Inferior parietal cortex (tissue), 1 donor: ENCODE measurements around the gene DENND11.
"Not testable (repeated sequence)": the region's sequence is repeated elsewhere in the genome, so short reads cannot be mapped to it uniquely, and the experiment has no call there.

Experiments
- DNase-seq: peaks from one replicate; pipeline ENCODE4 v3.0.0-alpha.2; 2016; ENCODE audit errors: extremely low spot score

DENND11 gene

DNA sequence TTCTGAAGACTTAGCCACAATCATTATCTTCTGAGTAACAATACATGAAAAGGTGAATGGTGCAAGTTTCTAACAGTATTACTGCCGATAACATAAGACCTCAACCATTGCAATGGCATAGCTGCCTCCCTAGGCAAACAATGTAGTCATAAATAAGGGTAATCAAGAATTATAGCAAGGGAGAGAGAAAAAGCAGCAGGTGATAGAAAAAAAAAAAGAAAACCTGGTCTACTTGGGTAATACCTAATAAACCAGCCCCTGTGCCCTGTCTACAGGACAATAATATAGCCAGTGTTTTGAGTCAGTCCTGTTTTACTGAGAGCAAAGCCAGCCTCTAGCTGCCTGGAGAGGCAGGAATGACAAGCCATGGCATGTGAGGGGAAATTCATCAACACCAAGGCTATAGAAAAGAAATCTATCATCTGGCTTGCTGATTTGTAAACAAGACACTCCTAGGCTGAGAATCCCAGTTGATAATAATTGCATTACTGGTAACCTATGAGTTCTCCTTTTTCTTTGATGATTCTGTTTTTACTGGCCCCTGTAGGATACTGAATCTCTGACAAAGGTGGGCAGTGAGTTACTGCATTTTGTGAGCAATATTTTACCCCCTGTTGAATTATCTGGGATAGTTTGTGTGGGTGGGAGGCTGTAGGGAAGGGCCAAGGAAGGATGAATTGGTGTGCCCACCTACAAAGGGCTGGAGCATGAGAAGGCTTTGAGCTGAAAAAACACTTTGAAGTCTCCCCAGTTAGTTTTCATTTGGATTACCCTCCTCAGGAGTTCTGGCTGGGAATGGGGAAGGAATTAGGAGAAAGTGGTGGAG lies 4.5 kb upstream of the DENND11 start:
- DNase-seq = no peak

DNA sequence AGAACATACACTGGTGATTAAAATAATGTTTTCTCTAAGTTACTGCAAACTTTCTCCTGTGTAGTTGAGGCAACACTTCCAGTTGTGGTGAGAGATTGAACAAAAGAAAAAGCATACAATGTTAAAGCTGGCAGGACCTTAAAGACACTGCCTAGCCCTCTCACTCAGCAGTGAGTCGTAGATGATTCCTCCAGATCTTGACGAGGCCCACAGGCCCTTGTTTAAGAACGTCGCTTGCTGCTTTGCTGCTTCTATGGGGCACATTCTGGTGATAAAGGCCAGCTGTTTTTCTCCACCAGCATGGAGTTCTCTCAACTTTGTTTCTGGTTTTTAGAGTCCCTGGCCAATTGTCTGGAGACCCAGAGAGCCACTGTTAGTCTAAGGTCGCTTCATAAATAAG lies 2.8 kb upstream of the DENND11 start:
- DNase-seq = no peak

DNA sequence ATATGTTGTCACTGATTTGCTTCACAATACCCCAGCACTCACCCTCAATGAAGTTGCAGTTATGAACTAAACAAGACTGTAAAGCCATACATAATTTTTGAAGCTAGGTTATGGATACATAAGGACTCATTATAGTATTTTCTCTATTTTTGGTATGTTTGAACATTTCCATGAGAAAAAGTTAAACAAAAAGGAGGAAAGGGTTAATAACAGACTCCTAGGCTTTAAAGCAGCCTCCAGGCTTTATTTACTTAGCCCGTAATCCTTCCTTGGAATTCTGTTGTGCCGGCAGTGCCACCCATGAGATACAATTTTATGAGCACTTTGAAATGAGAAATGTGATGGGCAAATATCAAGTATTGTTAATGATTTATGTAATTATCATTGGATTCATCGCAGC lies 2.1 kb upstream of the DENND11 start:
- no peak for DNase-seq

DNA sequence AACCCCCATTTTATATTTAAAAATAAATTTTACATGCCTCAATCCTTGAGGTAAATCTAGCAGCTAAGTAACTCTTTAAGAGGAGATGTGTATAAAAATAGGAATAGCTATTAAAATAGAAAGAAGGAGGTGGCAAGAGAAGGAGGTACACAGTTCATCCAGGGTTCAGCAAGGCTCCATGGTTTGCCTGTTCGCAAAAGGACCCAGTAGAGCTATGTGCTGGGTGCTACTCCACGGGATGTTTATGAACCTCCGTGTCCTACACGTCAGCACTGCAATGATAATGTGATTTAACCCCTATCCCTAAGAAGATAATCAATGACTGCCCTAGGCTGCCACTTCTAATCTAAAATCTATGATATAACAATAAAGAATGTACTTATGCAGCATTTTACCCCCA lies 926 bp upstream of the DENND11 start:
- no peak for DNase-seq

DNA sequence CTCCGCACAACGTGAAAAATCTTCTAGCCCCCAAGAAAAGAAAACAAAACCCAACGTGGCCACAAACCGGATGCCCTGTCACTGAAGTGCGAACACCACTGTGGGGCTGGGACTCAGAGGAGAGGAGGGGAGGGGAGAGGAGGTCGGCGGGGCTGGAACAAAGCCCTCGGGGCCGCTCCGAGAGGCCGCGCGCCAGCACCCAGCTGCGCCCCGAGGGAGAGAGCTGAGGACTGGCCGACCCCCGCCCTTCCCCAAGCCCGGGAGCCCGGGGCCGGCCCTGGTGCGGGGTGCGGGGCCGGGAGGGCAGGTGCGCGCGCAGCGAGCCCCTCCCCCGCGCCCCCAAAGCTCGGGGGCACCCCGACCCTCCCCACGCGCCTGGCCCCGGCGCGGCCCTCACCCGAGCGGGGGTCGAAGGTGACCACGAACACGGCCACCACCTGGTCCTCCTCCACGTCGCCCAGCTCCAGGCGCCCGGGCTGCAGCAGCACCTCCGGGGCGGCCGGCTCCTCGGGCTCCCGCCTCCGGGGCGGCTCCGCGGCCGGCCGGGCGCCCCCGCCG lies 398 bp downstream of the DENND11 start:
- DNase-seq = no peak

DNA sequence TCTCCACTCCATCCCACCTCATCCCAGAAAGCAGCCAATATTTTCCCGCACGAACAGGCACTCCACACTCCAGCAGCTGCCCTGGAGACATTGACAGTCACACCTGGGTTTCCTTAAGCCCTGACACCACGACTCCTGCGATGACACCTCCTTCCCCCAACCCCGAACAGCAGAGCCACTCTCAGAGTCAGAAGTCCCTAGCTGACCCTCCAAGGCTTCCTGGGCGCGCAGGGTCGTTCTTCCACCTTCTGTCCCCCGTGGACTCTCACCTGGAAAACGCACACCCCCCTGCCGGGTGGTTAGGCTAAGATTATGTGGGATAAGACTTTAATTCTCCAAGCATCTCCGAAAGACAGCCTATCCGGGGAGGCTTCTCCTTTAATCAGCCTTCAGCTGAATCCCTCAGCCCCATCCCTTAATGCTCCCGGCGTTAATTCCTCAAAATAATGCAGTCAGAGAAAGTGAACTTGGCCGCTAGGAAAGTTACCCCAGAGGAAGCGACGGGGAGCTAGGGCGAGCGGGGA lies 1.1 kb downstream of the DENND11 start:
- DNase-seq = no peak

DNA sequence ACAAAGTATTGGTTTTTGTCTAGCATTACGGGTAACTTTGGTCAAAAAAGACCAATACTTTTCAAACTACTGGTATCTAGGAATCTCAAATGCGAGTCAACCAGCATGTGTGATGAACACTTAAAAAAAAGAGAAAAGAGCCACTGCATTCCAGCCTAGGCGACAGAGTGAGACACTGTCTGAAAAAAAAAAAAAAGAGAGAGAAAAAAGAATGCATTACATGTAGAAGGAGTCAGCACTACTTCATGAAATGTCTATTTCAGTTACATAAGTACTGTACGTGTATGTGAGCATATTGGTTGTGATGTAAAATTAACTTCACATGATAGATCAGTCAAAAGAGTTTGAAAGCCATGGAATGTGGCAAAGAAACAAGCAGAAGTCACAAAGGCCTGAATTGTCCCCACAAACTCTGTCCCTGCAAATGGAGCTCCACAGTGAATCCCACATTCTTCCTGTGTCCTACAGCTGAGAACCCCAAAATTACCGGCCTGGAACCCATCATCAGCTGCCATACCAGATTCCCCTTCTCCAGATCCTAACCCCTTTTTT lies 1.6 kb downstream of the DENND11 start:
- DNase-seq = no peak

DNA sequence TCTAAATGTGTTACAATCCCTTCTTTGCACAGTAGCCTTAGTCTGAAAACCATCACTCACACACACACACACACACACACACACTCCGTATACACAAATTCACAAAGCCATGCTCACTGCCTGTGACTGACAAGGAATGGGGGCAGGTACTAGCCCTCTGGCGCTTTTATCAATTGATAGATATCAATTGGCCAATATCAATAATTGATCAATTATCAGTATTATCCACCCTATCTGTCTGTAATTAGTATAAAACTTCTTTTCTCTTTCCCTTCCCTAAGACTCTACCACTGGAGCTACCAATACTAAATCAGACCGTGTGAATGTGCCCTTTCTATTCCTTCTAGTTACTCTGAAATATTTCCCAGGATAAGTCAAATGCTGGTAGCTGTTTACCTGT lies 2.1 kb downstream of the DENND11 start:
- no peak for DNase-seq

DNA sequence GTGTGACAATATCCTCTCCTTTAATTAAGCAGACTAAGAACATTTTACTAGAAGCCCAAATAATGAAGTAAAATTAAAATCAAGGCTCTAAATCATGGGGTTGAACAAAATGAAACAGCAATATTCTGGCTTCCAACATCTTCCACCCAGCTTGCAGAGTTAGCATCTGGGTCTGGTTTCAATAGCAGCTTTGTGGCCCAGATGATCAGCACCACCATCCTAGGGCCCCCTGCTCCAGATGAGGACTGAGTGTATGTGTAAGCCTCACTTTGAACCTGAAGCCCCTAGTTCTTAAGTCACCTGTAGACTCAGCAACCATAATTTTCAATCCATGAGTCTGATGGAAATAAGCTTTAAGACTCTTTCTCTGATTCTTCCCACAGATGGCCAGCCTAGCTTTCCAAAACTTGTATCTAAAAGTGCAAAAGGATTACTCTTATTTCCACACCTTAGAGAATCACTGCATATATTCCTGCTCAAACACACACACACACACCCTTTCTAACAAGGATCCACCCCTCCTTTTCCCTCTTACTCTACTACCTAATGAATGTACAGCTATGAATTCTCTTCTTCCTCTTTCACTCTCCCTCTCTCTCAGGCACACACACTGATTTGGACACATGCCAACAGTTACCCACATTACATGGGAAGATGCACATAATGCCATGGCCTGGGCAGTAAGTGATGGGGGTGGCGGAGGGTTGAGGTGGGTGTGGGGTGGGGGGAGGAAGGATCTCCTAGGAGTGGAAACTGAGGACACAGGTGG lies 3.5 kb downstream of the DENND11 start:
- no peak for DNase-seq

DNA sequence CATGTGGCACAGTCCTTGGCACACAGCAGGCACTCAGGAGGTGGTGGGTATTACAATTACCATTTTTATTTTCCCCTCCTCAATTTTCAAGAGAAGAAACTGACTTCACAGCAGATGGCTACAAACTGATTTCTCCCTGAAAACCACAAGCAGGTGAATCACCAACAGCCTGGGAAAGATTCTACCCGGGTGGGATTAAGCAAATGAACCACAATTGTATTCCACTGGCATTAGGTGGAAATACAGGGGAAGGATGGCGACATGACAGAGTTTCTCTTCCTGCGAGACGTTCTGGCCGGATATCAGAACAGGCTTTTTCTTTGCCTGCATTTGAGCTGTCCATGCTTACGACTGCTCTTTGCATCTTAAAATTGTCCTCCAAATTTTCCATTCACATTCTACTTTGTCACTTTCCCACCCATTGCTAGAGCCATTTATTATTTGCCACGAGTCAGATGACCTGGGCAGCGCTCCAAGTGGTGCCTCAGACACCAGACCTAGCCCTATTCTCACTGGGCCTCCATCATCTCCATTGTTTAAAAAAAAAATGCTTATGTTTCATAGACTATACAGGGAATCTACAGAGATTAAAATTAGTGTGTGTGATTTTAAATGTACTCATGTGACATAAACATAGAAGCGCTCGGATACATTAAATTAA lies 4.6 kb downstream of the DENND11 start:
- peak; percentile 75 for DNase-seq

DNA sequence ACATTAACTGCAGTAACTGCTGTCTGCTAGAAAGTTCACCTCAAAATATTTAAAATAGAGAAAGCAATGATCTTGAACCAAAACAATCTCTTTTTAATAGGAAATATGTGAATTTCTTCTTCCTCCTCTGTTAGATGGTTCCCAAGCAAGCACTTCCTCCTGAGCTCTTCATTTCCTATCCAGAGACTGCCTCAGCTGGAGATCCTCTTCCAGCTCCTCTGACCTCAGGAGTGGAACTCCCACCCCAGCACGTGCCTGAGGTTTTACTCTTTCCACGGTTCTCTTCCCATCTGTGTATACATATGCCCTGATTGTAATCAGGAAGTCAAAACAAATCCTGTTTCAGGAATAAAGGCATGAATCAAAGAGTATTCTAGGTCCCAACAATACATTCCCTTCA lies 5.6 kb downstream of the DENND11 start:
- DNase-seq = no peak

DNA sequence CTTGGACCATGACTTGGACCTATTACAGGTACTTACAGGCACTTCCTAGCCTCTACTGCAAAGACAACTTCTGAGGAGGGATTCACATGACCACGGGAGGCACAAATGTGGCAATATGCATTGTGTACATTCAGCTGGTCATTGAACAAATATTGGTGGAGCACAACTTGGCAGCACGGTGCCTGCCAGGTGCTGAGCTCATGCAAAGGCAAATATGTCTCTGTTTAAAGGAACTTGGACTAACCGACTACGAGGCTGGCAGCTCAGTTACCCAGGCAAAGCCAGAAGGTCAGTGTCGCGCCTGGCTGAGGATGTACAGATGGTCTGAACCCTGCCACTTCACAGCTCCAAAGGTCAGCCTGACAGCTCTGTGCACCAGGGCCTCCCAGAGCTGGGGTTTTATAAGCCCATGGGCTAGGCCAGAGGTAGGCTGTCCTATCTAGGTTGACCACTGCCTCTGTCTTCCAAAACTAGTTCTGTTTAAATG lies 6.1 kb downstream of the DENND11 start:
- no peak for DNase-seq

DNA sequence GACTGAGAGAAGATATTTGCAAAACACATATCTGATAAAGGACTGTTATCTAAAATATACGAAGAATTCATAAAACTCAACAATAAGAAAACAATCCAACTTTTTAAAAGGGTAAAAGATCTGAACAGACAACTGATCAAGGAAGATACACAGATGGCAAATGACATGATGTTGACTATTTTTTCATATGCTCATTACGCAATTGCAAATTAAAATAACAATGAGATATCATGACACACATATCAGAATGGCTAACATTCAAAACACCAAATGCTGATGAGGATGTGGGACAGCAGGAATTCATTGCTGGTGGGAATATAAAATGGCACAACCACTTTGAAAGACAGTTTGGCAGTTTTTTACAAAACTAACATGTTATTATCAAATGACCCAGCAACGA lies 8.9 kb downstream of the DENND11 start:
- no peak for DNase-seq

DNA sequence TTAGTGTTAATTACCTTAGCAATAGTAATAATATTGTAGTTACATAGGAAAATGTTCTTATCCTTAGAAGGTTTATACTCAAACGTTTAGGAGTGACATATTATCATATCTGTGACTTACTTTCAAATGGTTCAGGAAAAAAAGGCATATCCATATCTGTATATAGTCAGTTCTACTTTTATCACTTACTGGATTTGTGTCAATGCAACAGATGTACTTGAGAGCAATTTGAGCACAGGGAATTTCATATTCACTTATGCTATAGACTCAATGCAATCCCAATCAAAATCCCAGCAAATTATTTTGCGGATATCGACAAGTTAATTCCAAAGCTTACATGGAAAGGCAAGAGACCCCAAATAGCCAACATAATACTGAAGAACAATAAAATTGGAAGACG lies 10.0 kb downstream of the DENND11 start:
- DNase-seq = no peak

DNA sequence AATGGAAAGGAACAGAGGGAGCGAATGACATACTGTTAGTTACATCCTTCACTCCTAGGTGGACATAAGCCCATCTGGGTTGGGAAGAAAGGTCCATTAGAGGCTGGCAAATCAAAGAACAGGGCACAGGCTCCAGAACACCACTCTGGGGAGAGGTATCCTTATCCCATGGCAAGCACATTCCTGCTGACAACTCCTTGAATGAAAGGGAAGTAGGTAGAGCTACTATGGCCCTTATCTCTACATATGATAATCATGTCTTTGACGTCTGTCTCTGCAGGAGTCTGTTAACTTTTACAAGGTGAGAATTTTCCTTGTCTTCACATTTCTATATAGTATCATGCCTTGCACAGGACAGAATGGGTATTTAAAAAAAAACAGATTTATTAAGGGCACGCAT lies 10.4 kb downstream of the DENND11 start:
- DNase-seq = no peak

DNA sequence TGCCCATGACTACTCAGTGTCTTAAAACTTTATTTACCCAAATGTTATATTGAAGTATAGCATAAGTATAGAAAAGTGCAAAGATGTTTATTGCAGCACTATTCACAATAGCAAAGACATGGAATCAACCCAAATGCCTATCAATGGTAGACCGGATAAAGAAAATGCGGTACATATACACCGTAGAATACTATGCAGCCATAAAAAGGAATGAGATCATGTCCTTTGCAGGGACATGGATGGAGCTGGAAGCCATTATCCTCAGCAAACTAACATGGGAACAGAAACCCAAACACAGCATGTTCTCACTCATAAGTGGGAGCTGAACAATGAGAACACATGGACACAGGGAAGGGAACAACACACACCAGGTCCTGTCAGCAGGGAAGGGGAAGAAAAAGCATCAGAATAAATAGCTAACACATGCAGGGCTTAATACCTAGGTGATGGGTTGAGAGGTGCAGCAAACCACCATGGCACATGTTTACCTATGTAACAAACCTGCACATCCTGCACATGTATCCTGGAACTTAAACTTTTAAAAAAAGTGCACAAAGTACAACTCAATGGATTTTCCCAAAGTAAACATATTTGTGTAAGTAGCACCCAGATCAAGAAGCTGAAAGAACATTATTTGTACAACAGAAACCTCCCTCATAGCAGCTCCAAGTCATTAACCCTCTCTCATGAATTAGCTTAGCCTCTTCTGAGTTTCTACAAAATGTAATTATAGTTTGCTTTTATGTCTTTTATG lies 12.7 kb downstream of the DENND11 start:
- not testable (repeated sequence) for DNase-seq

DNA sequence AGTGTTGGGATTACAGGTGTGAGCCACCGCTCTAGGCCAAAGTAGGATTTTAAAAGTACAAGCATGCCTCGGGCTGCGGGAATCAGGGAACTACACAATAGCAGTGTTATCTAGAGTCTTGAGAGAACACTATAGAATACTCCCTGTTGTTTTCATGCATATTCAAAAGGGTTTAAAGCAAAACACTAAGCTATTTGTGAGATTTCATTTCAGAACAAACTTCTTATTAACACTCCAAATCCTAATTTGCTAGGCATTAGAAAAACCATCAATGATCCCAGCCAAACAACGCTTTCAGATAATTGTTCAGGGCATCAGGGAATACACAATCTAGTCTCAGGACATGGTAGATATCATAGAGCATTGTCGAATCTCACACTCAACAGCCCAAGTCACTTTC lies 13.9 kb downstream of the DENND11 start:
- no peak for DNase-seq

DNA sequence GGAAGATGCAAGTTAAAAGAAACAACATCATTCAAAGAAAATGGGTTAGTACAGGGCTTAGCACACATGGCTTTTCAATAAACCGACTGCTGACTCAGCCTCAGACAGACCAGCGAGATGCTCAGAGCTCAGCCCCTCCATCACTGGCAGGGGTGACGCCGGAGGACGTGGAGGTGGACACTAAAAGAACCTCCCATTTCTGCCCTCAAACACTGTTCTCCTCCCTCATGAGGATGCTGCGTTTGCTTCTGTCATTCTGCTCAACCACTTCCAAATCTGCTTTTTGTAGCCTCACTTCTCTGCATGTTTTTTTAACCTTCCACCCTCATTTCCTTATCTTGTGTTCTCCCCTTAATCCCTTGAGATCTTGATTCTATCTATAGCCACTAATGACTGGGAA lies 15.3 kb downstream of the DENND11 start:
- no peak for DNase-seq

DNA sequence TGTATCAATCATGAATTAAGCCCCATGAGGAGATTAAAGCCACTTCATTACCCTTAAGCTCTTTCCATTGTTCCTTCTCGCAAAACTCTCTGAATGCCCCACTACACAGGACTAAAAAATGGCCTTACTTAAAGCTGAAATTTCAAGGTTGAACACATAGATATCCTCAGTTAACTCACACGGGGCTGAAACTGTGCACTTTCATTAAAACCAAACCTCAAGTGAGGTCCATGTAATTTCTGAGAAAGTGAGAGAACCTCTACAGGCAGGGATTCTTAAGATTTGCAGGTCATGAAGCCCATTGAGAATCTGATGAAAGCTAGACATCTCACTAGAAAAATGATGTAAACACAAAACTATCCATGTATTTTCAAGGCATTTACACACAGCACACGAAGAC lies 15.9 kb downstream of the DENND11 start:
- DNase-seq = no peak

DNA sequence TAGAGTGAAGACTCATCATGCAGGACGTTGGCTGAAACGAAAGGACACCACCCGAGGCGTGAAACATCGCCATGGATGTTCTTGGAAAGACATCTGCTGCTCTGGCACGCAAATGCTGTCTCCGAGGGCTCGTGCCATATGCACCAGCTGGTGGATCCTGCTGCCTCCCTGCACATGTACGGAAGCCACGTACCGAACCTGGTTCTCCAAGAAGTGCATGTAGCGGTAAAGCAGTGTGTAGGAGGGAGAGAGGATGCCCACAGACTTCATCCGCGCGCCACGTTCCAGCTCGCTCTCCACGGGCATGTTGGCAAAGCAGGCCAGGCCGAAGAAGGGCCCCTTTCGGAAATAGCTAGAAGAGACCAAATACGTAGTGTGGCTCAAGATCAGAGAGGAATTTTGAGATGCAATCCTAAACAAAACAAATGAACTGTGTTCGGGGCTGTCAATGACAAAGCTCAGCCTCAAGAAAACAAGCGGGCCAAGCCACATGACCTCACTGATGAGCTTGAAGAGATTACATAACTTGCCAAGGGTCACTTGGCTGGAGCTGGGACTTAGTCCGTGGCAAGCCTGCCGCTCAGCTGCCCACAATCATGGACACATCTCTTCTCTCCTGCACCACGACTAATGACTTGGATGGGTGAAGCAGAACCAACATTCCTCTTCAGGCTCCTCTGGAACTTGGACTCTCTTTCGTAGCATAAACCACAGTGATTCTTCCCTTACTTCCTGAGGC lies 16.5 kb downstream of the DENND11 start:
- DNase-seq = peak; percentile 64
